WI38 (cell line): Measurements from ENCODE around the gene OXSM.

Source experiments
- H3K4me3 ChIP-seq: 2 replicates; pipeline ENCODE4 v1.5.1; 2011; ENCODE audit warnings: low read depth, mild to moderate bottlenecking, control low read depth, low read length
- TF ChIP-seq, protein P1 (sequence below): IDR thresholded peaks from 2 replicates; pipeline ENCODE4 v1.5.1; 2012; ENCODE audit warnings: low read depth, mild to moderate bottlenecking, control low read depth, low read length

Gene OXSM

DNA sequence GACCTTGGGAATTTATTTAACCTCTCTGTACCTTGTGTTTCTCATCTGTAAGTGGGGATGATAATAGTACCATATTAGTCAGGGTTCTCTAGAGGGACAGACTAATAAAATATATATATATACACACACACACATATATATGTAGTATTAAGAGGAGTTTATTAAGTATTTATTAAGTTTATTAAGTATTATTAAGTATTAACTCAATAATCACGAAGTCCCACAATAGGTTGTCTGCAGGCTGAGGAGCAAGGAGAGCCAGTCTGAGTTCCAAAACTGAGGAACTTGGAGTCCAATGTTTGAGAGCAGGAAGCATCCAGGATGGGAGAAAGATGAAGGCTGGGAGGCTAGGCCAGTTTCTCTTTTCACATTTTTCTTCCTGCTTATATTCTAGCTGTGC lies 14.8 kb downstream of the OXSM start:
- TF ChIP-seq, protein P1, sequence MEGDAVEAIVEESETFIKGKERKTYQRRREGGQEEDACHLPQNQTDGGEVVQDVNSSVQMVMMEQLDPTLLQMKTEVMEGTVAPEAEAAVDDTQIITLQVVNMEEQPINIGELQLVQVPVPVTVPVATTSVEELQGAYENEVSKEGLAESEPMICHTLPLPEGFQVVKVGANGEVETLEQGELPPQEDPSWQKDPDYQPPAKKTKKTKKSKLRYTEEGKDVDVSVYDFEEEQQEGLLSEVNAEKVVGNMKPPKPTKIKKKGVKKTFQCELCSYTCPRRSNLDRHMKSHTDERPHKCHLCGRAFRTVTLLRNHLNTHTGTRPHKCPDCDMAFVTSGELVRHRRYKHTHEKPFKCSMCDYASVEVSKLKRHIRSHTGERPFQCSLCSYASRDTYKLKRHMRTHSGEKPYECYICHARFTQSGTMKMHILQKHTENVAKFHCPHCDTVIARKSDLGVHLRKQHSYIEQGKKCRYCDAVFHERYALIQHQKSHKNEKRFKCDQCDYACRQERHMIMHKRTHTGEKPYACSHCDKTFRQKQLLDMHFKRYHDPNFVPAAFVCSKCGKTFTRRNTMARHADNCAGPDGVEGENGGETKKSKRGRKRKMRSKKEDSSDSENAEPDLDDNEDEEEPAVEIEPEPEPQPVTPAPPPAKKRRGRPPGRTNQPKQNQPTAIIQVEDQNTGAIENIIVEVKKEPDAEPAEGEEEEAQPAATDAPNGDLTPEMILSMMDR = no peak
- no peak overlapping the region for H3K4me3 ChIP-seq

DNA sequence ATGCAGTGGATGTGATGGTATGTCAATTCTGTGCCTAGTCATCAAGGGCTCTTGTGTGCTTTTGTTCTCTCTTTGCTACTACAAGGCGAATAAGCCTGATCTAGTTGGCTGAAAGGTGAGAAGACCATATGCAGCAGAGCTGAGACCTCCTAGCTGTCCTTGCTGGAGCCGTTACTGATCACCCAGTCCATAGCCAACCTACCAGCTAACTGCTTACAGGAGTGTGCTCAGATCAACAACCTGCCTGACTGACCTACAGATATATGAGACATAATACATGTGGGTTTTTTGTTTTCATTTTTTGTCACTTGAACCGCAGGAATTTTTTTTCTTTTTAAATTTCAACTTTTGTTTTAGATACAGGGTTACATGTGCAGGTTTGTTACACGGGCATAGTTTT lies 22.8 kb downstream of the OXSM start:
- TF ChIP-seq, protein P1 = no peak
- no peak overlapping the region for H3K4me3 ChIP-seq

DNA sequence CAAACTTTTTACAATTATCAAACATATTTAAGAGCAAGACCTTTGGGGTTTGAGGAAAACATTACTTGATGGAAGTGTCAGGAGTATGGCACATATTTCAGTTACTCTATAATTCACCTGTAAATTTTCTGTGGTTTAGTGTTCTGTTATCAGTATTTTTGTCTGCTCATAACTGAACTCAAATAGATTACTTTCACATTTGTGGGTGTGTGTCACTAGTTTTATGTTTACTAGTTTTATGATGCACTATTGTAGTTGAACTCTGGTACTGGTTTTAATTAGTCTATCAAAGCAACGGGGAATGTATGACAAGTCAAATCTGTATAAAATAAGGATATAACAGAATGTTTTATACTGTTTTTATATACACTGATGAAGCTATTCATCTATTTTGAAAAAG lies 27.2 kb downstream of the OXSM start:
- H3K4me3 ChIP-seq = no peak overlapping the region
- TF ChIP-seq, protein P1 = no peak

DNA sequence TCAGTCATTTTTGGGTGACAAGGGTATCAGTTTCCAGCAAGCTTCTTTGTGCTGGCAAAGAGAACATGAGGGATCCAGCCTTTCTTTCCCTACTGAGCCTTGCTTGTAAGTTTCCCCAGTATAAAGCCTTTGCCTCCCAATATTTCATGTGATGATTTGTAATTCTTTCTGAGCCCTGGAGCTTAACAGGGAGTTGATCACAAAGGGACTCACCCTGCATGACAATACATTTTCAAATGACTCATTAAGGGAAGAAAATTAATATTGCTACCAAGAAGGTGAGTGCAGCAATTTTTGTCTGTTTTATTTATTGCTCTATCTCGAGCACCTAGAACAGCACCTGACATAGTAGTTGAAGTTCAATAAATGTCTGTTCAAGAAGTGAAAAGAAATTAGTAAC lies 27.7 kb downstream of the OXSM start:
- no peak overlapping the region for H3K4me3 ChIP-seq
- TF ChIP-seq, protein P1 = no peak

DNA sequence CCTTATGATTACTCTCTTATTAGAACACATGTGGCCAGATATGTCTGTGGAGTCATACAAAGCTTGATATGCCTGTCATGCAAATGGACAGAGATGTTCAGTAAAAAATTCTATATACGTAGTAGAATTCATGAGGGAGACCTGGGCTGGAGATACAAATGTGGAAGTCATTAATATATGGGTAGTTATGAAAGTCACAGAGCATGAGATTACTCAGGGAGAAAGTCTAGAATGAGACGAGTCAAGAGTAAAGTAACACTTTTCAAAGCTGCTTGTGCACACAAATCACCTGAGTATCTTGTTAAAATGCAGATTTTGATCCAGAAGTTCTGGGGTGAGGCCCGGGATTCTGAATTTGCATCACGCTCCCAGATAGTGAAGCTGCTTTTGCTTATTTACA lies 28.4 kb downstream of the OXSM start:
- TF ChIP-seq, protein P1 = no peak

DNA sequence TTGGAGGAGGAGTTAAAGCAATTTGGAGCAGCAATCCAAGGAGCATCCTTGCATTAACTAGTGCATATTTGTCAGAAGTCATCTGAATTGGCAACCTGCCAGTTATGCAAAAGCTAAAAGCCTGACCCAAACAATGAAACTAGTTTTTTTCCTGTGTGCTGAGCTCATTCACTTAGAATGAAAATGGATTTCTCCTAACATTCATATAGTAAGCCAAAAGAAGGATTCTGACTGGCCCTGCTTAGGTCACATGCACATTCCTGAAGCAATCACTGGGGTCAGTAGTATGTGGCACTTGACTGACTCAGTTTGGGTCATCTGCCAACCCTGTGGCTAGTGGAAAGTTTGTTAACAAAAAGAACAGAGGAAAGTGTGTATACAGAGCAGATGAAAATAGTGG lies 30.5 kb downstream of the OXSM start:
- TF ChIP-seq, protein P1 = no peak
- H3K4me3 ChIP-seq = no peak overlapping the region

More for the DNA sequence above, 28.4 kb downstream of the OXSM start:
- H3K4me3 ChIP-seq = no peak overlapping the region

DNA sequence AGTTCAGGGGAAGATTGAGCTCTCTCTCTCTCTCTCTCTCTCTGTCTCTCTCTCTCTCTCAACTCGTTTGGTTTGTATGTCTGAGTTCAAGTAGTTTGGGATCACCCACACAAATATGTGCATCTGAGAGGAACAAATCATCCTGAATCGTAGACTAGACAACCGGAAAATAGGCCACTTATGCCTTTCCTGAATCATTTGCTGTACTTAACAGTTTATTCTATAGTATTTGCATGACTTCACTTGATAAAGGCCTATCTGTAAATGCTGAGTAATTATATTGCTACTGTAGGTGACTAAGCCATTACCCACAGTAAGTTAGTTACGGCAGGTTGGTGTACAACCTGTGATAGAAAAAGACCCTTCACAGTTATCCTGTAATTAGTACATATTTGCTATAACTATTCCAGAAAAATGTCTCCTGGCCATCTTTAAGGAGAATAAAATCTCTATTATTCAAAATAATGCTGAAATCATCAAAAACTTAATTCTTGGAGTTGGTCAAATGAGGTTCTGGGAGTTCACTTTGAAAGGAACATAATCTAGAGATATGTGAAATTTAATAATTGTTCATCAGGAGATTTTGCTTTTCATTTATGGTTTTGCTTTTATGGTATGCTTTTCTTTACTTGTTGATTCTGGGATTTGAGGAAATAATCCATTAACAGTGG lies 31.1 kb downstream of the OXSM start:
- TF ChIP-seq, protein P1 = no peak
- no peak overlapping the region for H3K4me3 ChIP-seq
